HG03571 (cell line): ENCODE data around the gene CNR2.
"Not testable (repeated sequence)": the region's sequence is repeated elsewhere in the genome, so short reads cannot be mapped to it uniquely, and the experiment has no call there.

Experiments used
- ATAC-seq: cut with Tn5 transposase; IDR thresholded peaks from one replicate; pipeline ENCODE4 v1.9.1; 2021; ENCODE audit not compliant: unreplicated experiment

The CNR2 gene

DNA sequence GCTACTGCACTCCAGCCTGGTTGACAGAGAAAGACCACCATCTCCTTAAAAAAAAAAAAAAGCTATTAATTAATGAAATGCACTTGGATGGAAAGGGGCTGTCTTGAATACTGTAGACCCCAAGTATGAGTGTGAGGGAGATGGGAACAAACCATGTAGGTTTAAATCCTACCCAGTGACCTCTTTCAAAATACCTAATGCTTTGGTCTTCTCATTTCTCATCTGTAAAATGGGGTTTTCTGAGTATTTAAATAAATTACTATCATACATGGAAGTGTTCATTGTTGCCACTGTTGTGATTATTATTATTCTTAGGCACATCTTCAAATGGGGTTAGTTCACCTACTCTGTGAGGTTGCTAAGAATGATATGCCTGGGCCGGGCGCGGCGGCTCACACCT, 27.9 kb downstream of the CNR2 start:
- ATAC-seq, result no peak

DNA sequence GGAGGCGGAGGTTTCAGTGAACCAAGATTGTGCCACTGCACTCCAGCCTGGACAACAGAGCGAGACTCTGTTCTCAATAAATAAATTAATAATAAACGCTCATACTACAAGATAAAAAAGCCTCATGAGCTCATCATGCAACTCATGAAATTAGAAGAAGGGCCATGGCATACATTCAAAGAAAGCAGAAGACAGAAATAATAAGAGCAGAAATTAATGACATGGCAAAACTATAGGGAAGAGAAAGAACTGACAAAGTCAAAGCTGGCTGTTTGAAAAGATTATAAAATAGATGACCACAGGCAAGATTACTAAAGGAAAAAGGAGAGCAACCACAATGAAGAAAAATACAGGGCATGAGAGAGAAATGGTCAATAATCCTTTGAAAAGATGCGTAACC, 30.4 kb downstream of the CNR2 start:
- no peak for ATAC-seq

DNA sequence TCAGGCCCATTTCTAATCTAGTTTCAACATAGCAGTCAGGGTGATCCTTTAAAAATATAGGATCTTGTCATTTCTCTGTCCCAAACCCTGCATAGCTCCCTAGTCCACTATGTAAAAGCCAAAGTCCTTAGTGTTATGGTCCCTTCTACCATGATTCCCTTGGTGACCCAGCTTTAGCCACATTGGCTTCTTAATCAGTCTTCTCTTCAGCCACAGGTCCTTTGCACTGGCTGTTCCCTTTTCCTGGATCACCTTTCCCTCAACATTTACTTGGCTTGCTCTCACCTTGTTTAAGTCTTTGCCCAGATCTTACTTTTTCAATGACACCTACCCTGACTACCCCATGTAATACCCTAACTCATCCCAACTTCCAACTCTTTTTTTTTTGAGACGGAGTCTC, 33.4 kb downstream of the CNR2 start:
- ATAC-seq, result no peak

DNA sequence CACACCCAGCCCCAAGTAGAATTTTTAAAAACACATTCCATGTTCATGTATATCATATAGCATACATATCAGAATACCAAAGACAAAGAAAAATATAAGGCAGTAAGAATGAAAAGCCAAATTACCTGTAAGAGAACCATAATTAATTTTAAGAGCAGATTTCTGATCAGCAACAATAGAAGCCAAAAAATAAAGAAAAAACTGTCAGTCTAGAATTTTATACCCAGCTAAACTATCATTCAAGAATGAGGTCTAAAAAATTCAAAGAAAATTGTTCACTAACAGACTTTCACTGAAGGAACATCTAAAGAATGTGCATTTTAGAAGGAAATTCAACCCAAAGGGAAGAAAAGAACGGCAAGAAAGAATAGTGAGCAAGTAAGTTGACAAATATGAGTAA, 34.5 kb downstream of the CNR2 start:
- ATAC-seq, result no peak

DNA sequence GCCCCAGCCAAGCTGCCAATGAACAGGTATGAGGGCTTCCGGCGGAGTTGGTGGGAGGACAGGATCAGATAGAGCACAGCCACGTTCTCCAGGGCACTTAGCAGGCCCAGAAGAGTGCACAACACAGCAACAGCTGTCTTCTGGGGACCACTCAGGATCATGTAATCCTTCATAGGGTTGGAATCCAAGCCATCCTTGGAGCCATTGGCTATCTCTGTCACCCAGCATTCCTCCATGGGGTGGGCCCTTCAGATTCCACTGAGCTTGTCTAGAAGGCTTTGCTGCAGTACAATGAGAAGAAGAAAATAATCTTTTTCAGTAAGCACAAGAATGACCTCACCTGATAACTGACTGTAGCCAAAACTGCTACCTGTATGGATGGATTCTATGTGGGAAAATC, 37.8 kb downstream of the CNR2 start:
- ATAC-seq, result no peak

DNA sequence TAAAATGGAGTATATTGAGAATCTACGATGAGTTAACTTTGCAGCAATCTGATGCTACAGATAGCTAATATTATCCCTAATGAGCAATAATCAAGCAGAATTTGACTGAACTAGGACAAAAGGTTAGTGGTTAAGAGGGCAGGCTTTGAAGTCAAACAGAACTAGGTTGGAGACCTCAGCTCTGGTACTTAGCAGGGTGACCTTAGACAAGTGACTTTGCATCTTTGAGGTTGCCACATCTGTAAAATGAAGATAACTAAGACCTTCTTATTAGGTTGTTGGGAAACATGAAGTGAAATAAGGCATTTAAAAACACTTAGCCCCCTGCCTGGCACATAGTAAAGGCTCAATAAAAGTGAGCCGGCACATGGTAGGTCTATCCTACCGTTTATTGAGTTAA, 40.7 kb downstream of the CNR2 start:
- no peak for ATAC-seq

DNA sequence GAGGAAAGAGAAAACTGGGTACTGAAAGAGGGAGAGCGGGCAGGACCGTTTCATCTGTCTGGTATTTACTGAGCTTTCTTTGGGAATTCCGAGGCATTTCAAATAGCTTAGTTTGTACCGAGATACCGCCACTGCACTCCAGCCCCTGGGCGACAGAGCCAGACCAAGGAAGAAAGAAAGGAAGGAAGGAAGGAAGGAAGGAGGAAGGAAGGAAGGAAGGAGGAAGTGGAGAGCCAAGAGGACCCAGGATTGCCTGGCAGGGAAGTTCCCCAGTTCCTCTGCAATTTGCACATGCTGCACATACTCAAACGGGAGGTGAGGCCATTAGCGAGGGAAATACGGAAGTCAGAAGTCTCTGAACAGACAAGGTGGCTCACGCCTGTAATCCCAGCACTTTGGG, 44.1 kb downstream of the CNR2 start:
- ATAC-seq, result no peak

DNA sequence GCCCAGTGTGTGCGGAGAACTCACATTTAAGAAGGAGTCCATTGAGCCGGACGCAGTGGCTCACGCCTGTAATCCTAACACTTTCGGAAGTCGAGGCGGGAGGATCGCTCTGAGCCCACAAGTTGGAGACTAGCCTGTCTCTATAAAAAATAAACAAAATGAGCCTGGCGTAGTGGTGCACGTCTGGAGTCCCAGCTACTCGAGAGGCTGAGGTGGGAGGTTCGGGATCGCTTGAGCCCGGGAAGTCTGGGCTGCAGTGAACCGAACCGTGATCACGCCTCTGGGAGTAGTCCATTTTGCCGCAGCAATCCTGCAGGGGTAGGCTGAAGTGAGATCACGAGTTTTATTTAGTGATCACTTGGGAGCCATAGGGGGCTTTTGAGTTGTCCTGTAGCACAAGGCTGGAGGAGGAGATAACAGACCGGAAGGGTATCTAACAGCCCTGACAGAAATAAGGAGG, 44.6 kb downstream of the CNR2 start:
- ATAC-seq, result no peak

DNA sequence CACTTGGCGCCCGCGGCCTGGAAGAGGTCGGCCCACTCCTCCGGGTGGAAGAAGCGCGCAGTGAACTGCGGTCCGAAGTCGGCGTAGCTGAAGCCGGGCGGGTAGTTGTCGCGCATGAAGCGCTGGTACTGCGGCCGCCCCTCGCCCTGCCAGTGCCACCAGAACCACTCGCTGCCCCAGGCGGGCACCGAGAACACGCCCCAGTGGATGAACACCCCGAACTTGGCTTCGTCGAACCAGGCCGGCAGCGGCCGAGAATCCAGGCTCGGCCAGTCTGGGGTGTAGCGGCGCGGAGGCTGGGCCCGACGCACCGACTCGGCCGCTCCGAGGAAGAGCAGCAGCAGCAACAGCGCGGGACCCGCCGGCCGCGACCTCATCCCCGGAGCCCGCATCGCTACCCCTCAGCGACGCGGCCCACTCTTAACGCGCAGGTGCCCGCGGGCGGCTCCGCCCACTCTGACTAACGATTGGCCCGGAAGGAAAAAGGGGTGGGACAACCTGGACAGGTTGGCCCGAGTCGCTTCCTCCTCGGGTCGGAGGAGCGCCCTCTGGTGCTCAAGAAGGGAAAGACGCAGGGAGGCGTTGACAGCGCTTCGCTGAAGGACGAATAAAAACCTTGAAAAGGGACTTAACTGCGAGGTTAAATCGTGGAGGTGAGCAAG, 45.1 kb downstream of the CNR2 start, which contains the start of gene FUCA1:
Gene FUCA1, minus strand, starts transcription at position 396 of the 662 bp plus-strand sequence. Its CDS starts 4 bp downstream, at position 392.
- peak; percentile 90 for ATAC-seq

DNA sequence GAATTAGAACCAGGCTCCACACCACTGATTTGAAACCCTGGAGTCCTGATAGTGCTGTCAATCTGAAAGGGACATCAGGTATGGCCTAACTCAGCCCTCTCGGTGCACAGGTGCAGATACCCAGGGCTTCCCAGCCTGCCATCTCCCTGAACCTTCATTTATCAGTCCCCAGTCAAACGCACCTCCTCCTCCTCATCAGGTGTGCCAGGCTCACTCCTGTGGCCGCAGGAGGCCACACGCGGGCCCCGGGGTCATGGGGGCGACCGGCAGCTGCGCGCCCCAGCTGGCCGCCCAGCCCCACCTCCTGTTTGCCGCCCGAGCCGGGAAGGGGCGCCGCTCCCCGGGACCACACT, 45.6 kb downstream of the CNR2 start:
- ATAC-seq, result peak; percentile 18

DNA sequence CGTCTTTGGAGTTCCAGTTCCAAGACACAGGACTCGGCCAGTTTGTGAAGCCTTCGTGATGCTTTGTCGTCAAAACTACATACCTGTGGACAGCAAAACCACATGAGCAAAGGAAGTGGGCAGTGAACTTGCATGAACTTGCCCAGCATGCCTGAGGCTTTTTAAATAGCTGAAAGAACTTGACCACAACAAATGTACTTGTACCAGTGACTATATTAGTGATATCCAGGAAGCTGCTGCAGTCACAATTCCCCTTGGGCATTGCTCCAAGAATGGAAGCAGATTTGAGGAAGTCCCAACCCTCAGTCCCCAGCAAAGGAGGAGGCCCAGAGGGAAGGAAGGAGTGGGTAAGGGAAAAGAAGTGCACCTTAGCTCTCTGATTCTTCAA, 47.6 kb downstream of the CNR2 start:
- no peak for ATAC-seq

DNA sequence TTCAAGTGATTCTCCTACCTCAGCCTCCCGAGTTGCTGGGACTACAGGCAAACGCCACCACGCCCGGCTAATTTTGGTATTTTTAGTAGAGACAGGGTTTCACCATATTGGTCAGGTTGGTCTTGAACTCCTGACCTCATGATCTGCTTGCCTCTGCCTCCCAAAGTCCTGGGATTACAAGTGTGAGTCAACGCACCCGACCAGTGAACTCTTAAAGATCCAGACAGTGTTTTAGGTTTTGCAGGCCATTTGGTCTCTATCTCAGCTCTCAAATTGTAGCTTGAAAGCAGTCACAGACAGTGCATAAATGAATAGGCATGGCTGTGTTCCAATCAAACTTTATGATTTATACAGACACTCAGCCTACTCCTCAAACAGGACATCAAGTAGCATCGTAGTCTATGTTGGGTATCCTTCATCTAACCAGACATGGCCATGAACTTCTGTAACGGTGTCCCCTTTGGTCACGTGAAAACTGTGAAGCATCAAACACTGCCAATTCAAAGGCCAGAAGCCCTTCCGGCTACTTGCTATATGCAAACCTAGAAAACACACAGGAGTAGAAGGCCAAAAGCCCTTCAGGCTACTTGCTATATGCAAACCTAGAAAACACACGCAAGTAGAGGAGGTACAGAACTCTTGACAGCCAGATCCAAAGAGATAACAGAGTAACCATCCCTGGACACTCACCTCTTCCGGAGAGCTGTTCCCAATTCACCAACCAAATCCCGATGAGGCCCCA, 48.2 kb downstream of the CNR2 start:
- no peak for ATAC-seq

DNA sequence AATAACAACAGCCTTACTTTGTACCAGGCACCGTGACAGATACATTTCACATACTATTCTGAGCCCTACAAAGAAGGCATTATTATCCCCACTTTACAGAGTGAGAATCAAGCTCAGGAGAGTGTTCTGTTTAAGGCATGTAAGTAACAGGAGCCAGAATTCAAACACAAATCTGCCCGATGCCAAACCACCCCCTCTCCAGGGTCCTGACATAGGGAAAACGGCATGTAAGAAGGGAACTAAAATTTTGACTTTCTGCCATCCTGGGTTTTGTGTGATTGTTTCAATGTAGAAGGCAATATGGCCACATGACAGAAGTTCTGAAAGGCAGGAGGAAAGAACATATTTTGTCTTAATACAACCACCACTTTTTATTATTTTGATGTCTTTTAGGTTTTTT, 50.5 kb downstream of the CNR2 start:
- no peak for ATAC-seq

DNA sequence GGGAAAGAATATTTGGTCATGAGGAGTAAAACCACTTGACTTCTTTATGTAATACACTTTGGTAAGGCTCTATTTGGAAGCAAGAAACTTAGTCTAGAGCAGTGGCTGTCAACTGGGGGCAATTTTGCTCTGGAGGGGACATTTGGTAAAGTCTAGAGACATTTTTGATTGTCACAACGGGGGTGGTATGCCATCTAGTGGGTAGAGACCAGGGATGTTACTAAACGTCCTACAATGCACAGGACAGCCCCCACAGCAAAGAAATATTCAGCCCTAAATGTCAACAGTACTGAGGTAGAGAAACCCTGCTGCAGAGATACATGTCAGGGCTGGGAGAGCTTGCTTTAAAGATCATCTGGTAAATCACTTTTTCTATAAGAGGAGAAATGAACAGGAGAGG, 58.6 kb downstream of the CNR2 start:
- ATAC-seq, result no peak

DNA sequence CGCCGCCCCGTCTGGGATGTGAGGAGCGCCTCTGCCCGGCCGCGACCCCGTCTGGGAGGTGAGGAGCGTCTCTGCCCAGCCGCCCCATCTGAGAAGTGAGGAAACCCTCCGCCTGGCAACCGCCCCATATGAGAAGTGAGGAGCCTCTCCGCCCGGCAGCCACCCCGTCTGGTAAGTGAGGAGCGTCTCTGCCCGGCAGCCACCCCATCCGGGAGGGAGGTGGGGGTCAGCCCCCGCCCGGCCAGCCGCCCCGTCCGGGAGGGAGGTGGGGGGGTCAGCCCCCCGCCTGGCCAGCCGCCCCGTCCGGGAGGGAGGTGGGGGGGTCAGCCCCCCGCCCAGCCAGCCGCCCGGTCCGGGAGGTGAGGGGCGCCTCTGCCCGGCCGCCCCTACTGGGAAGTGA, 60.0 kb downstream of the CNR2 start:
- ATAC-seq, result not testable (repeated sequence)

DNA sequence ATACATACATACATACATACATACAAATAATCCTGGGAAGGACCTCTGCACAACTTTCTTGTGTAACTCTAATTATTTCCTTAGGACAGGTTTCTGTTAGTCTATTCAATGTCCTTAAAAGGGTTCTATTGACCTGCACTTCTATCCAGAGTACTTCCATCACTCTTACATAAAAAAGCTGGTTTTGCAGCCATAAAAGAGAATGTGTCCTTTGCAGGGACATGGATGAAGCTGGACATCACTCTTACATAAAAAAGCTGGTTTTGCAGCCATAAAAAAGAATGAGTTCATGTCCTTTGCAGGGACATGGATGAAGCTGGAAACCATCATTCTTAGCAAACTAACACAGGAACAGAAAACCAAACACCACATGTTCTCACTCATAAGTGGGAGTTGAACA, 61.8 kb downstream of the CNR2 start:
- ATAC-seq, result not testable (repeated sequence)

DNA sequence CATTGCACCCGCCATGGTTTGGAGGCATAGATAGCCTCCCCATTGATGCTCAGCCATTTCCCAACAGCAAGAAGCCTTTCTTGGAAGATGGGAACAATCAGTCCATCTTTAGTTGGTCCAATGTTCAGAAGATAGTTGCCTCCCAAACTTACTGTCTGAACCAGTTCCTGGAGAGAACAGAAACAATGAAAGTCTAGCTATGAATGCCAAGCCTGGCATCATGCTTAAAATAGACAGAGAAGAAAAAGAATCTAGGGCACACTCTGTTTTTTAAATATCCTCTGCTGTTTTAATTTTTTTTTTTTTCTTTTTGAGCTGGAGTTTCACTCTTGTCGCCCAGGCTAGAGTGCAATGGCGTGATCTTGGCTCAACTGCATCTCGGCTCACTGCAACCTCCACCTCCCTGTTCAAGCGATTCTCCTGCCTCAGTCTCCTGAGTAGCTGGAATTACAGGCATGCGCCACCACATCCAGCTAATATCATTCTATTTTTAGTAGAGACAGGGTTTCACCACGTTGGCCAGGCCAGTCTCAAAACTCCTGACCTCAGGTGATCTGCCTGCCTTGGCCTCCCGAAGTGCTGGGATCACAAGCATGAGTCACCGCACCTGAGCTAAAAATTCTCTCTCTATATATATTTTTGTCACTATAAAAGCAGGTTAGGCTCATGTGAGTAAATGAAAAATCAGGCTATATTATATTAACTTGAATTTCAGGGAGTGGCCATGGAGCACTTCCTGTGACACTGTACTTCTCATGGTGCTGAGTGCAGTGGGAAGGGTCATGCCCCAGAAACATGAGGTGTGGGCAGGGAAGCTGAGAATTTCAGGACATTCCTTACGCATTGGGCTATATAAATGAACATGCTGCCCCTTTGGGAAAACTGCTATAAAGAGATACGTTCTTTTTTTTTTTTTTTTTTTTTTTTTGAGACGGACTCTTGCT, 64.2 kb downstream of the CNR2 start:
- ATAC-seq, result no peak

DNA sequence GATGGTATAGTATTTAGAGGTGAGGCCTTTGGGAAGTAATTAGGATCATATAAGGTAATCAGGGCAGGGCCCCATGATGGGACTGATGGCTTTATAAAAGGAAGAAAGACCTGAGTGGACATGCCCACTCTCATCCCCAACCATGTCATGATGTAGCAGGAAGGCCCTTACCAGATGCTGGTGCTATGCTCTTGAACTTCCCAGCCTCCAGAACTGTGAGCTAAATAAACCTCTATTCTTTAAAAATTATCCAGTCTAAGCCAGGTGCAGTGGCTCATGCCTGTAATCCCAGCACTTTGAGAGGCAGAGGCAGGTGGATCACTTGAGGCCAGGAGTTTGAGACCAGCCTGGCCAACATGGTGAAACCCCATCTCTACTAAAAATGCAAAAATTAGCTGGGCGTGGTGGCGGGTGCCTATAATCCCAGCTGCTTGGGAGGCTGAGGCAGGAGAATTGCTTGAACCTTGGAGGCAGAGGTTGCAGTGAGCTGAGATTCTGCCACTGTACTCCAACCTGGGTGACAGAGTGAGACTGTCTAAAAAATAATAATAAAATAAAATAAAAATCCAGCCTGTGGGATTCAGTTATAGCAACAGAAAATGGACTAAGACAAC, 65.6 kb downstream of the CNR2 start:
- ATAC-seq, result not testable (repeated sequence)

DNA sequence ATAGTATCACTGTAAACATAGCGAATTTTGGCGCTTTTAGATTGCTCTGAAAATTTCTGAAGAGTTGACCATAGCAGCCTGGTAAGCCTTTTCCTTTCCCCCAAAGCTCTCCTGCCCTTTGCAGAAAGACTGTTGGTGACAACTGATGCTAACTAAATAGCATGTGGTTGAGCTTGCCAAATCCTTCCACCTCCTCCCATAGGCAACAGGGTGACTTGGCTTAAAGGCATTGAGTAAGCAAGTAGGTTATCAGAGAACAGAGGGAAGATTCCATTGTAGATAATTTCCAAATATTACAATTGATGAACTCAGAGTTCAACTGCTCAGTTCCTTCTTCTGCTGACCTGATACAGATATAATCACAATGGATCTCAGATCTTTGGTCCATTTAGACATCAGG, 68.0 kb downstream of the CNR2 start:
- no peak for ATAC-seq

DNA sequence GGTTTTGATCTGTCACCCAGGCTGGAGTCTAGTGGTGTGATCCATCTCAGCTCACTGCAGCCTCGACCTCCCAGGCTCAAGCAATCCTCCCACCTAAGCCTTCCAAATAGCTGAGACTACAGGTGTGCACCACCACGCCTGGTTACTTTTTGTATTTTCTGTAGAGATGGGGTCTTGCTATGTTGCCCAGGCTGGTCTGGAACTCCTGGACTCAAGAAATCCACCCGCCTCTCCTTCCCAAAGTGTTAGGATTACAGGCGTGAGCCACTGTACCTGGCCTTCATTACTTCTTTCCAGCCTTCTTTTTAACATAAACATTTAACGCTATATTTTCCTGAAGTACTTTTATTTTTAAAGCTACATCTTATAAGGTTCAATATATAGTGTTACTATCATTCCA, 69.5 kb downstream of the CNR2 start:
- ATAC-seq, result no peak

DNA sequence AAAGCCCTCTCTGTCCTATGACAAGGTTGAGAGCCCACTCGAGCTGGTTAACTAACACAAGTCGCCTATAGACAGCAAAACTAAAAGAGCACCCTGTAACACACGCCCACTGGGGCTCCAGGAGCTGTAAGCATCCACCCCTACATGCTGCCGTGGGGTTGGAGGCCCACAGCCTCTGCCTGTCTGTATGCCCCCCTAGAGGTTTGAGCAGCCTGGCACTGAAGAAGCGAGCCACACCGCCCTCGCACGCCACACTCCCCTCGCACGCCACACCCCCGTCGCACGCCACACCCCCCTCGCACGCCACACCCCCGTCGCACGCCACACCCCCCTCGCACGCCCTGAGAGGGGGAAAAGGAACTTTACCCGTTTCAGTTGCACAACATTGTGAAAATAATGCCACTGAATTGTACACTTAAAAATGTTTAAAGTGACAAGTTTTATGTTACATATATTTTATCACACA, 74.7 kb downstream of the CNR2 start:
- no peak for ATAC-seq
